ENCODE results near the gene TRAFD1. TPM values are rescaled to one million over a fixed set of nuclear protein-coding genes. Genes with fewer than 3 reads are reported as not detected.
"Not testable (repeated sequence)": the region's sequence is repeated elsewhere in the genome, so short reads cannot be mapped to it uniquely, and the experiment has no call there.

The TRAFD1 gene
- total and polyA plus RNA-seq, 2 of the 8 experiments (the other 6 are each of a cell fraction or from before 2014, with no cell fraction given): 18.1 to 33.1 TPM

DNA sequence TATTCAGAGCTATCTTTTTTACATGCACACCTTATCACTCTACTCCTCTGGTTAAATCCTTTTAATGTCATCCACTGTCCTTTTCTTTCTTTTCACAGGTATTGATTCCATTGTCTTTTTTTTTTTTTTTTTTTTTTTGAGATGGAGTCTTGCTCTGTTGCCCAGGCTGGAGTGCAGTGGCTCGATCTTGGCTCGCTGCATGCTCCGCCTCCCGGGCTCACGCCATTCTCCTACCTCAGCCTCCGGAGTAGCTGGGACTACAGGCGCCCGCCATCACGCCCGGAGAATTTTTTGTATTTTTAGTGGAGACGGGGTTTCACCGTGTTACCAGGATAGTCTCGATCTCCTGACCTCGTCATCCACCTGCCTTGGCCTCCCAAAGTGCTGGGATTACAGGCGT, 24.9 kb upstream of the TRAFD1 start:
- WGBS, 2 experiments (ENCODE audit: extremely low coverage in 1 of 2, insufficient coverage in 1 of 2, insufficient read length in 1 of 2, insufficient replicate concordance in 2 of 2, low coverage in 1 of 2, low lambda C conversion rate in 2 of 2, missing lambda C conversion rate in 1 of 2): 95% methylated on average over 10 of the region's 15 CpGs; no CpG with 5 or more reads in 1 of the 2 experiments
- peaks cover 0 to 40% (median 14%) of the 10 kb centered on the region in 4 experiments; a peak in 5 of 8 replicates for H3K36me3 ChIP-seq (ENCODE audit: control insufficient read depth in 2 of 4, insufficient read depth in 4 of 4, low read length in 3 of 4)
- CTCF ChIA-PET (ENCODE audit: partially characterized antibody): interaction anchor here (0.6 kb wide), 1 partner anchor 96 kb away, joined by 3 read pairs; no protein-coding TSS in a partner anchor

More for the DNA sequence above, 24.9 kb upstream of the TRAFD1 start:
- POLR2A ChIA-PET (ENCODE audit: partially characterized antibody): interaction anchor here (1.6 to 1.9 kb wide), 2 partner anchors 9 to 11 kb away, joined by 5 to 6 read pairs; no protein-coding TSS in a partner anchor
- H3K79me1 ChIP-seq (ENCODE audit: low read depth, low read length); H3K27ac ChIP-seq (ENCODE audit: low read depth, low read length); H4K91ac ChIP-seq (replicated peaks; ENCODE audit: insufficient read length, low read length); H3K9me3 ChIP-seq (ENCODE audit: insufficient read depth in 2 of 2, low read depth in 1 of 2, low read length in 1 of 2); H2AK5ac ChIP-seq (ENCODE audit: low read depth, low read length); H3K4ac ChIP-seq (replicated peaks; ENCODE audit: insufficient read length, low read depth, low read length); H3K56ac ChIP-seq (replicated peaks; ENCODE audit: insufficient read length, low read depth, low read length); H2AFZ ChIP-seq (ENCODE audit: low read length); H2BK120ac ChIP-seq (replicated peaks; ENCODE audit: low read depth, low read length); H3K23ac ChIP-seq (ENCODE audit: insufficient read length); H3K27me3 ChIP-seq (replicated peaks in 1 of 4; ENCODE audit: control insufficient read depth in 3 of 4, extremely low read depth in 1 of 4, insufficient read depth in 3 of 4, low read length in 3 of 4); DNase-seq (ENCODE audit: low read depth in 1 of 2, low spot score in 2 of 2); H2BK5ac ChIP-seq (ENCODE audit: low read depth, low read length); H2BK15ac ChIP-seq (ENCODE audit: low read length); H3K4me2 ChIP-seq (ENCODE audit: insufficient read depth in 1 of 2, low read depth in 2 of 2, low read length in 2 of 2); H3K23me2 ChIP-seq (ENCODE audit: low read depth, low read length); H2BK20ac ChIP-seq (ENCODE audit: low read length); H4K8ac ChIP-seq (ENCODE audit: extremely low read depth, insufficient read depth, low read length); H2BK12ac ChIP-seq (ENCODE audit: low read depth, low read length); H3K18ac ChIP-seq (ENCODE audit: extremely low read depth, low read length); H4K5ac ChIP-seq (ENCODE audit: insufficient read length, low read depth, low read length); H3K14ac ChIP-seq (ENCODE audit: insufficient read length); H3K4me3 ChIP-seq (ENCODE audit: extremely low read depth in 1 of 4, insufficient read depth in 2 of 4, low read depth in 3 of 4, low read length in 4 of 4); FAIRE-seq; H3K9ac ChIP-seq (replicated peaks in 1 of 4; ENCODE audit: extremely low read depth in 1 of 4, low read depth in 3 of 4, low read length in 3 of 4): not testable (repeated sequence)
- H4K20me1 ChIP-seq (replicated peaks in 1 of 2; ENCODE audit: control insufficient read depth in 1 of 2, insufficient read depth in 2 of 2, low read length in 2 of 2): peaks cover 13 to 23% of the 10 kb centered on the region in 2 experiments
- H3K79me2 ChIP-seq (ENCODE audit: control insufficient read depth in 1 of 2, insufficient read depth in 2 of 2, low read length in 2 of 2): peaks cover 34 to 96% of the 10 kb centered on the region in 2 experiments
- peaks cover 2 to 10% (median 3%) of the 10 kb centered on the region in 4 experiments; a peak in 4 of 7 replicates for H3K4me1 ChIP-seq (replicated peaks in 1 of 4; ENCODE audit: control insufficient read depth in 3 of 4, insufficient read depth in 4 of 4, low read length in 3 of 4)

All from H1 (cell line).